Panc1 (cell line): ENCODE results near the gene ARHGAP12. TPM values are rescaled to one million over a fixed set of nuclear protein-coding genes. Genes with fewer than 3 reads are reported as not detected.
A peak's percentile ranks its signal among the peaks of the same experiment; 100 is the strongest.

Experiments
- ATAC-seq: fragments of 200-7000 bp; cut with Tn5 transposase; 2 replicates; pipeline ENCODE4 v1.9.1; 2020; ENCODE audit warnings: mild to moderate bottlenecking, moderate library complexity
- BruUV-seq: library from RNA; stranded (reverse); fragments of 400-500 nt; replicated peaks from 2 replicates; lab custom pipeline; 2021; lab: Mats Ljungman, UMichigan
- CTCF ChIA-PET: fragments of 300-600 bp; sonication (Branson Sonifier 250); formaldehyde crosslinking; loops from one replicate; lab custom pipeline; 2022; ENCODE audit warnings: antibody characterized with exemption; lab: Charles Lee
- POLR2A ChIA-PET: fragments of 300-600 bp; sonication (Branson Sonifier 250); formaldehyde crosslinking; loops from one replicate; lab custom pipeline; 2022; ENCODE audit warnings: antibody characterized with exemption; lab: Charles Lee
- DNase-seq: peaks from one replicate; pipeline ENCODE4 v3.0.0-alpha.2; 2010; ENCODE audit warnings: low read depth, low spot score
- H3K27ac ChIP-seq: 2 replicates; pipeline ENCODE4 v1.5.1; 2011; ENCODE audit warnings: mild to moderate bottlenecking, low read length, inconsistent platforms
- H3K27me3 ChIP-seq: fragments of 200-500 bp; sonication (Bioruptor generic); 2 replicates; pipeline ENCODE4 v1.6.0; 2014; ENCODE audit warnings: low read length, inconsistent platforms; ENCODE audit not compliant: control insufficient read depth, insufficient read depth
- H3K36me3 ChIP-seq: fragments of 200-500 bp; sonication (Bioruptor generic); 2 replicates; pipeline ENCODE4 v1.5.1; 2014; ENCODE audit warnings: inconsistent platforms, mild to moderate bottlenecking, low read length, moderate library complexity; ENCODE audit not compliant: control insufficient read depth, insufficient read depth
- H3K4me1 ChIP-seq: 2 replicates; pipeline ENCODE4 v1.5.1; 2011; ENCODE audit warnings: inconsistent platforms, mild to moderate bottlenecking, low read length, moderate library complexity; ENCODE audit not compliant: control insufficient read depth, insufficient read depth
- H3K4me3 ChIP-seq, 2 experiments: 2 replicates each; pipeline ENCODE4 v1.5.1; 2011 to 2012; ENCODE audit warnings: low read depth in 2 of 2, low read length in 2 of 2, mild to moderate bottlenecking in 2 of 2, inconsistent platforms in 1 of 2, moderate library complexity in 1 of 2
- H3K9me3 ChIP-seq: fragments of 200-500 bp; sonication (Bioruptor generic); 2 replicates; pipeline ENCODE4 v1.5.1; 2014; ENCODE audit warnings: low read depth, mild to moderate bottlenecking, inconsistent platforms, low read length, moderate library complexity; ENCODE audit not compliant: control insufficient read depth, insufficient read depth
- CTCF ChIP-seq: fragments of 450-650 bp; IDR thresholded peaks from 2 replicates; pipeline ENCODE4 v1.5.1; 2017; ENCODE audit warnings: mild to moderate bottlenecking
- POLR2AphosphoS5 ChIP-seq: IDR thresholded peaks from 2 replicates; pipeline ENCODE4 v1.6.1; 2012; ENCODE audit warnings: mild to moderate bottlenecking, low read depth, low read length, moderate library complexity
- SIN3A ChIP-seq: IDR thresholded peaks from 2 replicates; pipeline ENCODE4 v1.6.1; 2012; ENCODE audit warnings: low read depth, mild to moderate bottlenecking, low read length, moderate library complexity, borderline replicate concordance; ENCODE audit not compliant: insufficient read depth
- TCF7L2 ChIP-seq: IDR thresholded peaks from 2 replicates; pipeline ENCODE4 v1.6.1; 2011; ENCODE audit warnings: mild to moderate bottlenecking, low read depth, low read length, inconsistent platforms
- in situ Hi-C: cut with HindIII; loops from 2 replicates; pipeline ENCODE4 v1.10.0; 2016; ENCODE audit warnings: low sequenced_read_pairs, low pct_unique_long_range_greater_than_20kb
- intact Hi-C: fragments of 100-400 bp; cut with micrococcal nuclease; formaldehyde crosslinking; loops from one replicate; pipeline ENCODE4 v1.10.0; 2022; ENCODE audit not compliant: unreplicated experiment
- total RNA-seq: library from RNA; stranded (reverse); gene quantifications from one replicate; pipeline ENCODE4 v1.2.1, GENCODE V29; 2021; ENCODE audit not compliant: unreplicated experiment
- TF ChIP-seq, protein P1 (sequence below), 2 experiments: IDR thresholded peaks; 2 replicates each; pipeline ENCODE4 v1.6.1; 2011 to 2012; ENCODE audit warnings: low read depth in 2 of 2, control low read depth in 1 of 2, low read length in 1 of 2, mild to moderate bottlenecking in 1 of 2, moderate library complexity in 1 of 2; ENCODE audit not compliant: insufficient read depth in 1 of 2

The ARHGAP12 gene
- total RNA-seq, 1 experiment from 2014 or later: 22.9 TPM

GRCh38 chr10:31871266-31872065 is 57.2 kb downstream of the ARHGAP12 start:
- peaks cover 33% of the 10 kb centered on the region for H3K4me1 ChIP-seq
- ChIA-PET POLR2A (interaction anchor here (0.6 kb wide), 1 partner anchor 66 kb away, joined by 4 read pairs; no protein-coding TSS in a partner anchor), CTCF (no interaction called here)
- H3K4me3 ChIP-seq: no peak overlapping the region
- BruUV-seq: no TSS peak
- intact Hi-C loops: no loop called here
- TF ChIP-seq TCF7L2 (no peak), CTCF (no peak), POLR2AphosphoS5 (no peak), SIN3A (no peak)
- TF ChIP-seq, protein P1, sequence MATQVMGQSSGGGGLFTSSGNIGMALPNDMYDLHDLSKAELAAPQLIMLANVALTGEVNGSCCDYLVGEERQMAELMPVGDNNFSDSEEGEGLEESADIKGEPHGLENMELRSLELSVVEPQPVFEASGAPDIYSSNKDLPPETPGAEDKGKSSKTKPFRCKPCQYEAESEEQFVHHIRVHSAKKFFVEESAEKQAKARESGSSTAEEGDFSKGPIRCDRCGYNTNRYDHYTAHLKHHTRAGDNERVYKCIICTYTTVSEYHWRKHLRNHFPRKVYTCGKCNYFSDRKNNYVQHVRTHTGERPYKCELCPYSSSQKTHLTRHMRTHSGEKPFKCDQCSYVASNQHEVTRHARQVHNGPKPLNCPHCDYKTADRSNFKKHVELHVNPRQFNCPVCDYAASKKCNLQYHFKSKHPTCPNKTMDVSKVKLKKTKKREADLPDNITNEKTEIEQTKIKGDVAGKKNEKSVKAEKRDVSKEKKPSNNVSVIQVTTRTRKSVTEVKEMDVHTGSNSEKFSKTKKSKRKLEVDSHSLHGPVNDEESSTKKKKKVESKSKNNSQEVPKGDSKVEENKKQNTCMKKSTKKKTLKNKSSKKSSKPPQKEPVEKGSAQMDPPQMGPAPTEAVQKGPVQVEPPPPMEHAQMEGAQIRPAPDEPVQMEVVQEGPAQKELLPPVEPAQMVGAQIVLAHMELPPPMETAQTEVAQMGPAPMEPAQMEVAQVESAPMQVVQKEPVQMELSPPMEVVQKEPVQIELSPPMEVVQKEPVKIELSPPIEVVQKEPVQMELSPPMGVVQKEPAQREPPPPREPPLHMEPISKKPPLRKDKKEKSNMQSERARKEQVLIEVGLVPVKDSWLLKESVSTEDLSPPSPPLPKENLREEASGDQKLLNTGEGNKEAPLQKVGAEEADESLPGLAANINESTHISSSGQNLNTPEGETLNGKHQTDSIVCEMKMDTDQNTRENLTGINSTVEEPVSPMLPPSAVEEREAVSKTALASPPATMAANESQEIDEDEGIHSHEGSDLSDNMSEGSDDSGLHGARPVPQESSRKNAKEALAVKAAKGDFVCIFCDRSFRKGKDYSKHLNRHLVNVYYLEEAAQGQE (IDR thresholded peaks at IDR 0.05; ENCODE audit: insufficient read depth in 1 of 2, low read depth in 2 of 2, low read length in 1 of 2): no peak
- 0 out of 2 replicates have a peak overlapping the region, but pooled peaks have one; percentile 48 for H3K27ac ChIP-seq
- H3K27me3 ChIP-seq: no peaks in the 10 kb centered on the region
- no peaks in the 10 kb centered on the region for H3K9me3 ChIP-seq
- no peaks in the 10 kb centered on the region for H3K36me3 ChIP-seq
- in situ Hi-C loops: no loop called here
- ATAC-seq: no peak; the same call in 1 of the 2 replicates
- DNase-seq: no peak

DNA sequence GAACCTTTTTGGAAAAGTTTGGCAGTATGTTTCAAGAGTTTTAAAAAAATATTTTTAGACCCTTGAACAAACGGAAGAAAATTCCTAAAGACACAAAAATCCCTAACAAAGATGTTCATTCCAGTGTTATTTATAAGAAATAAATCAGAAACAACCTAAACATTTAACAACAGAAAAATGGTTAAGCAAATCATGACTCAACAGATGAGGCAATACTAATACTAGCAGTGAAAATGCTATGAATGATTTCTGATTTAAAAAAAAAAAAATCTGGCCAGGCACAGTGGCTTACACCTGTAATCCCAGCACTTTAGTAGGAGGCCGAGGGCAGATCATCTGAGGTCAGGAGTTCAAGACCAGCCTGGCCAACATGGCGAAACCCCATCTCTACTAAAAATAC is 61.0 kb downstream of the ARHGAP12 start:
- TF ChIP-seq CTCF: no peak
- no peak for TF ChIP-seq TCF7L2
- no peak for TF ChIP-seq SIN3A
- TF ChIP-seq POLR2AphosphoS5: no peak
- TF ChIP-seq, protein P1 (IDR thresholded peaks at IDR 0.05; ENCODE audit: insufficient read depth in 1 of 2, low read depth in 2 of 2, low read length in 1 of 2): no peak

More for the DNA sequence above, 61.0 kb downstream of the ARHGAP12 start:
- intact Hi-C loops (loop anchor here (5.0 kb wide), 1 partner anchor 60 kb away; the partner anchor contains the start of gene ARHGAP12), in situ Hi-C loops (no loop called here)
- CTCF ChIA-PET: no interaction called here
- Histone ChIP-seq H3K36me3 (no peaks in the 10 kb centered on the region), H3K4me3 (no peak overlapping the region), H3K4me1 (peaks cover 48% of the 10 kb centered on the region), H3K27ac (peak overlapping the region; percentile 92), H3K27me3 (no peaks in the 10 kb centered on the region), H3K9me3 (no peaks in the 10 kb centered on the region)
- DNase-seq (no peak), ATAC-seq (no peak)
- BruUV-seq: no TSS peak
- POLR2A ChIA-PET: no interaction called here
